Lung (tissue), 12 donors: ENCODE measurements around the gene B3GNT2. TPM values are rescaled to one million over a fixed set of nuclear protein-coding genes. Genes with fewer than 3 reads are reported as not detected.

Experiments used
- ATAC-seq: fragments of 200-7000 bp; cut with Tn5 transposase; one replicate; pipeline ENCODE4 v1.9.1; 2020; ENCODE audit warnings: moderate number of reproducible peaks; ENCODE audit not compliant: insufficient read depth, low FRiP score
- DNase-seq, 3 donors: peaks; one replicate each; pipeline ENCODE4 v3.0.0-alpha.2; 2013 to 2017
- H3K27ac ChIP-seq, 2 donors: one replicate each; pipeline ENCODE4 v1.5.1; 2013; ENCODE audit warnings: mild to moderate bottlenecking in 2 of 2, moderate library complexity in 2 of 2, control low read depth in 1 of 2, inconsistent platforms in 1 of 2, low read depth in 1 of 2, low read length in 1 of 2
- H3K27me3 ChIP-seq, 3 donors: one replicate each; pipeline ENCODE4 v1.5.1; 2013; ENCODE audit warnings: low read length in 2 of 3; ENCODE audit not compliant: control insufficient read depth in 3 of 3, insufficient read depth in 3 of 3
- H3K36me3 ChIP-seq, 4 donors: one replicate each; pipeline ENCODE4 v1.5.1; 2013; ENCODE audit warnings: low read length in 4 of 4, mild to moderate bottlenecking in 1 of 4, moderate library complexity in 1 of 4; ENCODE audit not compliant: control insufficient read depth in 4 of 4, insufficient read depth in 4 of 4
- H3K4me1 ChIP-seq, 5 donors: one replicate each; pipeline ENCODE4 v1.5.1; 2013; ENCODE audit warnings: low read length in 5 of 5, mild to moderate bottlenecking in 2 of 5, moderate library complexity in 1 of 5; ENCODE audit not compliant: control insufficient read depth in 5 of 5, insufficient read depth in 5 of 5
- H3K4me3 ChIP-seq: one replicate; pipeline ENCODE4 v1.5.1; 2013; ENCODE audit warnings: mild to moderate bottlenecking, control low read depth, moderate library complexity
- H3K9ac ChIP-seq, 2 donors: one replicate each; pipeline ENCODE4 v1.5.1; 2013; ENCODE audit warnings: low read length in 2 of 2, control low read depth in 1 of 2; ENCODE audit not compliant: insufficient read depth in 1 of 2
- H3K9me3 ChIP-seq, 4 donors: one replicate each; pipeline ENCODE4 v1.5.1; 2013; ENCODE audit warnings: low read length in 3 of 4, mild to moderate bottlenecking in 1 of 4, moderate library complexity in 1 of 4; ENCODE audit not compliant: control insufficient read depth in 4 of 4, insufficient read depth in 3 of 4
- WGBS, 2 donors: extraction: QIAGEN DNeasy Blood & Tissue Kit; methylation state at CpG; one replicate each; pipeline ENCODE4 v1.1.7; 2013; 5-methylcytosine and 5-hydroxymethylcytosine counted together
- polyA plus RNA-seq, 2 donors: library from polyadenylated mRNA; stranded (reverse); fragments of 200-250 nt; gene quantifications; one replicate each; pipeline ENCODE4 v1.2.1, GENCODE V29; 2013
- total RNA-seq, 2 donors: library from RNA; depleted of rRNA in 1 of 2; stranded (reverse); fragments of >200 nt in 1 of 2; gene quantifications; one replicate each; pipeline ENCODE4 v1.2.1, GENCODE V29; 2014 to 2021
- TF ChIP-seq, protein P1 (sequence below): IDR thresholded peaks from 2 replicates; pipeline ENCODE4 v1.5.1; 2012; ENCODE audit warnings: mild to moderate bottlenecking; ENCODE audit errors: control extremely low read depth, extremely low read depth
- donor health status: control.
- donor health status: control.
- donor health status: Bipolar disorder and iron deficiency.
- donor health status: healthy.
- donor health status: DM: yes; HTN: yes; CAD: no.

The B3GNT2 gene
- total and polyA plus RNA-seq, 4 donors = 11.4 to 41.8 (median 25.4) TPM

DNA sequence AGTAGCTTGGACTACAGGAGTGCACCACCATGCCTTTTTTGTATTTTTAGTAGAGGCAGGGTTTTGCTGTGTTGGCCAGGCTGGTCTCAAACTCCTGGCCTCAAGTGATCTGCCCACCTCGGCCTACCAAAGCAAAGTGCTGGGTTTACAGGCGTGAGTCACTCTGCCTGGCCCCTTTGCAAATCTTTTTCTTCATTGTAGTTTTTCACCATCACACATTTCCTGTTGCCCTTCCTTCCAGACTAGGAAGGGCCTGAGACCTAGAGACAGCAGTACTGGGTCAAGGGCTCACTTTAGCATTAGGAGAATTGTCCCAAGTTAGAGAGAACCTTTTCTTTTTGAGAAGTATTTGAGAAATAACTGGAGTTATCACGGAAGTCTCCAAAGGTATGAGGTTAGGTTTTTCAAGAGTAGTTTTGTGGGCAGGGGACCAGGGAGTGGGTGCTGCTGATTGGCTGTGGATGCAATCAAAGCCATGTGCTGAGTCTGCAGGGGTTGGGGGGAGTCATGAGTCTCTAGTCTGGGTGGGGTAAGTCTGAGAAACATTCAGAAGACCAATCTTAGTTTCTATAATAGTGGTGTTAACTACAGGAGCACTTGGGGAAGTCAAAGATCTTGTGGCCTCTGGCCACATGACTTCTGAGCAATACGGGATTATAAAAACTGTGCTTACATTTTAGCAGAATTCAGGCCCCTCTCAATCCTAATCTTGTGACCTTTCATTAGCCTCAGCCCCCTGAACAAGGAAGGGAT, 23.7 kb downstream of the B3GNT2 start:
- ATAC-seq (no peak), DNase-seq (no peak)
- TF ChIP-seq, protein P1, sequence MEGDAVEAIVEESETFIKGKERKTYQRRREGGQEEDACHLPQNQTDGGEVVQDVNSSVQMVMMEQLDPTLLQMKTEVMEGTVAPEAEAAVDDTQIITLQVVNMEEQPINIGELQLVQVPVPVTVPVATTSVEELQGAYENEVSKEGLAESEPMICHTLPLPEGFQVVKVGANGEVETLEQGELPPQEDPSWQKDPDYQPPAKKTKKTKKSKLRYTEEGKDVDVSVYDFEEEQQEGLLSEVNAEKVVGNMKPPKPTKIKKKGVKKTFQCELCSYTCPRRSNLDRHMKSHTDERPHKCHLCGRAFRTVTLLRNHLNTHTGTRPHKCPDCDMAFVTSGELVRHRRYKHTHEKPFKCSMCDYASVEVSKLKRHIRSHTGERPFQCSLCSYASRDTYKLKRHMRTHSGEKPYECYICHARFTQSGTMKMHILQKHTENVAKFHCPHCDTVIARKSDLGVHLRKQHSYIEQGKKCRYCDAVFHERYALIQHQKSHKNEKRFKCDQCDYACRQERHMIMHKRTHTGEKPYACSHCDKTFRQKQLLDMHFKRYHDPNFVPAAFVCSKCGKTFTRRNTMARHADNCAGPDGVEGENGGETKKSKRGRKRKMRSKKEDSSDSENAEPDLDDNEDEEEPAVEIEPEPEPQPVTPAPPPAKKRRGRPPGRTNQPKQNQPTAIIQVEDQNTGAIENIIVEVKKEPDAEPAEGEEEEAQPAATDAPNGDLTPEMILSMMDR = no peak
- 62 to 67% methylated on average over 4 of the region's 4 CpGs for WGBS, 2 donors
- Histone ChIP-seq H3K4me3 (no peak overlapping the region), H3K9me3 (no peaks in the 10 kb centered on the region), H3K27me3 (no peaks in the 10 kb centered on the region), H3K36me3 (peaks cover 0 to 8% (median 3%) of the 10 kb centered on the region in 4 donors), H3K27ac (no peak overlapping the region), H3K4me1 (peaks cover 0 to 41% (median 9%) of the 10 kb centered on the region in 5 donors), H3K9ac (no peak overlapping the region)

DNA sequence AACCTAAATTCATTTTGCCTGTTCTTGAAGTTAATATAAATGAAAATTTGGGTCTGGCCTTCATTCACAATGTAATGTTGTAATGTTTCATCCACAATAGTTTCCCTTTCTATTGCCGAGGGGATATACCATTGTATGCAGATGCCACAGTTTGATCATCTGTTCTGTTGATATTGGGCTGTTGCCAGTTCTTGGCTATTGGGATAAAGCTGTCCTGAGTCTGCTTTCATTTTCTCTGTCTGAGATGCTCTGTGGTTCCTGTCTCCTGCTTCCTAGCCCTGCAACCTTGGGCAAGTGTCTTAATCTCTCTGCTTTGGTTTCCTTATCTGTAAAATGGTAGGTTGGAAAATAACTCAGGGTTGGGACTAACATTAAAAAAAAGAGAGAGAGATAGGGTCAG, 25.2 kb downstream of the B3GNT2 start:
- Histone ChIP-seq H3K9me3 (no peaks in the 10 kb centered on the region), H3K36me3 (peaks cover 3 to 11% (median 8%) of the 10 kb centered on the region in 4 donors), H3K9ac (no peak overlapping the region), H3K4me1 (peaks cover 0 to 26% (median 12%) of the 10 kb centered on the region in 5 donors), H3K27me3 (no peaks in the 10 kb centered on the region), H3K4me3 (no peak overlapping the region), H3K27ac (no peak overlapping the region)
- ATAC-seq = no peak
- TF ChIP-seq, protein P1 = no peak
- DNase-seq = peak in 1 of 3 donors; percentile 19
- 36 to 50% methylated on average over 1 of the region's 1 CpG for WGBS, 2 donors

DNA sequence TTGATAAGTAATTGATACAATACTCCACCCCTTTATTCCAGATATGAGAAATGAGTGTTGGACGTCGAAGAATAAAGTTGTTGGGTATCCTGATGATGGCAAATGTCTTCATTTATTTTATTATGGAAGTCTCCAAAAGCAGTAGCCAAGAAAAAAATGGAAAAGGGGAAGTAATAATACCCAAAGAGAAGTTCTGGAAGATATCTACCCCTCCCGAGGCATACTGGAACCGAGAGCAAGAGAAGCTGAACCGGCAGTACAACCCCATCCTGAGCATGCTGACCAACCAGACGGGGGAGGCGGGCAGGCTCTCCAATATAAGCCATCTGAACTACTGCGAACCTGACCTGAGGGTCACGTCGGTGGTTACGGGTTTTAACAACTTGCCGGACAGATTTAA, 26.3 kb downstream of the B3GNT2 start:
- TF ChIP-seq, protein P1 = no peak
- H3K27me3 ChIP-seq = no peaks in the 10 kb centered on the region
- H3K27ac ChIP-seq = no peak overlapping the region
- H3K9ac ChIP-seq = no peak overlapping the region
- ATAC-seq (no peak), DNase-seq (no peak)
- H3K4me1 ChIP-seq = peaks cover 0 to 18% (median 11%) of the 10 kb centered on the region in 5 donors
- 90 to 91% methylated on average over 12 of the region's 12 CpGs for WGBS, 2 donors
- H3K9me3 ChIP-seq = no peaks in the 10 kb centered on the region
- H3K36me3 ChIP-seq = peaks cover 3 to 11% (median 8%) of the 10 kb centered on the region in 4 donors
- no peak overlapping the region for H3K4me3 ChIP-seq
